Small intestine (tissue), 7 donors: ENCODE data around the gene CD44. TPM values are rescaled to one million over a fixed set of nuclear protein-coding genes. Genes with fewer than 3 reads are reported as not detected.

Source experiments
- DNase-seq, 2 donors: peaks; one replicate each; pipeline versions ENCODE4 v3.0.0 to v3.0.0-alpha.2; 2013
- FAIRE-seq: peaks from 2 replicates; lab custom pipeline; 2012; peaks lifted over from hg19 to GRCh38; lab: Jason Lieb, UNC
- H3K27ac ChIP-seq, 3 donors: one replicate each; pipeline ENCODE4 v1.5.1; 2013; ENCODE audit warnings: low read length in 2 of 3, mild to moderate bottlenecking in 2 of 3, control low read depth in 1 of 3, inconsistent platforms in 1 of 3, low read depth in 1 of 3, moderate library complexity in 1 of 3
- H3K27me3 ChIP-seq, 3 donors: one replicate each; pipeline ENCODE4 v1.6.1; 2013; ENCODE audit warnings: low read length in 3 of 3, inconsistent platforms in 1 of 3; ENCODE audit not compliant: control insufficient read depth in 3 of 3, insufficient read depth in 3 of 3
- H3K36me3 ChIP-seq, 3 donors: one replicate each; pipeline ENCODE4 v1.6.1; 2013; ENCODE audit warnings: low read length in 3 of 3, inconsistent platforms in 1 of 3, low read depth in 1 of 3, mild to moderate bottlenecking in 1 of 3, moderate library complexity in 1 of 3; ENCODE audit not compliant: control insufficient read depth in 3 of 3, insufficient read depth in 2 of 3
- H3K4me1 ChIP-seq, 3 donors: one replicate each; pipeline ENCODE4 v1.6.1; 2013; ENCODE audit warnings: low read length in 2 of 3, inconsistent platforms in 1 of 3, low read depth in 1 of 3, mild to moderate bottlenecking in 1 of 3, moderate library complexity in 1 of 3; ENCODE audit not compliant: control insufficient read depth in 3 of 3, insufficient read depth in 2 of 3
- H3K4me3 ChIP-seq, 3 donors: one replicate each; pipeline ENCODE4 v1.5.1; 2013; ENCODE audit warnings: low read length in 3 of 3, control low read depth in 1 of 3, inconsistent platforms in 1 of 3, low read depth in 1 of 3, mild to moderate bottlenecking in 1 of 3, moderate library complexity in 1 of 3
- H3K9me3 ChIP-seq, 2 donors: one replicate each; pipeline ENCODE4 v1.6.1; 2013; ENCODE audit warnings: low read depth in 1 of 2, low read length in 1 of 2; ENCODE audit not compliant: control insufficient read depth in 2 of 2, insufficient read depth in 1 of 2
- WGBS, 3 donors: extraction: QIAGEN DNeasy Blood & Tissue Kit; methylation state at CpG; one replicate each; pipeline ENCODE4 v1.1.7; 2013; 5-methylcytosine and 5-hydroxymethylcytosine counted together
- polyA plus RNA-seq, 4 donors: library from polyadenylated mRNA; stranded (reverse) in 3 of 4; unstranded in 1 of 4; fragments of 200-250 nt in 3 of 4; fragments of 120-200 nt in 1 of 4; gene quantifications; one replicate each; pipeline versions ENCODE4 v1.2.1 to v1.2.3, GENCODE V29; 2013
- donor health status: healthy with polysubstance abuse.
- donor health status: control.
- donor health status: control.
- donor health status: Bipolar disorder and iron deficiency.
- donor health status: healthy.

CD44 gene
- polyA plus RNA-seq, 4 donors = 5.4 to 89.6 (median 19.6) TPM

- H3K27me3 ChIP-seq = peaks cover 0 to 3% (median 0%) of the 10 kb centered on the region in 3 donors
- DNase-seq = peak in 1 of 2 donors; percentile 4
- FAIRE-seq = no peak
- H3K4me3 ChIP-seq = no peak overlapping the region
- 54 to 71% (median 67%) methylated on average over 10 of the region's 10 CpGs for WGBS, 3 donors
- H3K36me3 ChIP-seq = no peaks in the 10 kb centered on the region
- H3K27ac ChIP-seq = no peak overlapping the region
- H3K9me3 ChIP-seq = no peaks in the 10 kb centered on the region
- no peaks in the 10 kb centered on the region for H3K4me1 ChIP-seq
These were observed 121.5 kb downstream of the CD44 start for GRCh38 chr11:35260342-35260985.

GRCh38 chr11:35261197-35261596, 122.2 kb downstream of the CD44 start:
- FAIRE-seq = no peak
- H3K4me1 ChIP-seq = no peaks in the 10 kb centered on the region
- no peak overlapping the region for H3K4me3 ChIP-seq
- H3K27ac ChIP-seq = no peak overlapping the region
- 68 to 90% (median 90%) methylated on average over 1 of the region's 1 CpG for WGBS, 3 donors
- H3K27me3 ChIP-seq = peaks cover 0 to 3% (median 0%) of the 10 kb centered on the region in 3 donors
- no peaks in the 10 kb centered on the region for H3K36me3 ChIP-seq
- DNase-seq = no peak
- no peaks in the 10 kb centered on the region for H3K9me3 ChIP-seq

- H3K27ac ChIP-seq = no peak overlapping the region
- no peaks in the 10 kb centered on the region for H3K4me1 ChIP-seq
- 81 to 96% (median 92%) methylated on average over 3 of the region's 3 CpGs for whole genome bisulfite sequencing, 3 donors
- no peaks in the 10 kb centered on the region for H3K9me3 ChIP-seq
- H3K27me3 ChIP-seq = peaks cover 0 to 3% (median 0%) of the 10 kb centered on the region in 3 donors
- no peaks in the 10 kb centered on the region for H3K36me3 ChIP-seq
- DNase-seq = no peak
- no peak overlapping the region for H3K4me3 ChIP-seq
- FAIRE-seq = no peak
These were observed 123.1 kb downstream of the CD44 start for GRCh38 chr11:35262056-35262455.

GRCh38 chr11:35262735-35263134, 123.8 kb downstream of the CD44 start:
- no peak for DNase-seq
- no peak for FAIRE-seq
- H3K4me1 ChIP-seq = no peaks in the 10 kb centered on the region

DNA sequence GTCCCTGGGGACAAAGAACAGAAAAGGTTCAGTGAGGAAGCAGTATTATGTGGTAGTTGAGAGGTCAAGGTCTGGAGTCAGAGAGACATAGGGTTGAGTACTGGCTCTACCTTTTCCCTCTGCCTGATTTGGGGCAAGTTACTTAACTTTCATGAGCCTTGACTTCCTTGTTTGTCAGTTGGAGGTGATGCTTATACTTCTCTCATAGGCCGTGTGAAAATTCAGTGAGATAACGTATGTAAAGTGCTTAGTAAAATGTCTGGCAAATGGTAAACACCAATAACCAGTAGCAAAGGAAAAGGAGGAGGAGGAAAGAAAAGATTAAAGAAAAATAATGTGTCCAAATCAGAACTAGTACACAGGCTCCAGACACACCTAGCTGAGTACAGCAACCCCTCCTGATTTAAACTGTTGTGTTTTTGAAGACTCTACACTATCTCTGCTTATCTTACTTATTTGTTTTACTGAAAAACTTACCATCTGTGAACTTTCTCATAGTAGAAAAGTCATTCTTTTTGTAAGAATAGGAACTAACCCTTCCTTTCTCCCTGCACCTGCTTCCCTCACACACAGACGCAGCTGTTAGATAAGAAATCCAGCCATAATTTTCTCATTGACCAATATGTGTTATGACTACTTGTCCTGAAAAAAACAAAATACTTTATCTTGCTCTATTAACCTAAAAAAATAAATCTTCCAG, 126.9 kb downstream of the CD44 start:
- H3K4me1 ChIP-seq = no peaks in the 10 kb centered on the region
- no peaks in the 10 kb centered on the region for H3K27me3 ChIP-seq
- DNase-seq = no peak
- FAIRE-seq = no peak
- WGBS, 3 donors = 40 to 71% (median 50%) methylated on average over 3 of the region's 3 CpGs
- H3K36me3 ChIP-seq = no peaks in the 10 kb centered on the region
- H3K4me3 ChIP-seq = no peak overlapping the region
- H3K9me3 ChIP-seq = no peaks in the 10 kb centered on the region
- H3K27ac ChIP-seq = no peak overlapping the region

More at GRCh38 chr11:35262735-35263134, 123.8 kb downstream of the CD44 start:
- H3K36me3 ChIP-seq = no peaks in the 10 kb centered on the region
- no peak overlapping the region for H3K27ac ChIP-seq
- H3K27me3 ChIP-seq = peaks cover 0 to 3% (median 0%) of the 10 kb centered on the region in 3 donors
- H3K9me3 ChIP-seq = no peaks in the 10 kb centered on the region
- no peak overlapping the region for H3K4me3 ChIP-seq

DNA sequence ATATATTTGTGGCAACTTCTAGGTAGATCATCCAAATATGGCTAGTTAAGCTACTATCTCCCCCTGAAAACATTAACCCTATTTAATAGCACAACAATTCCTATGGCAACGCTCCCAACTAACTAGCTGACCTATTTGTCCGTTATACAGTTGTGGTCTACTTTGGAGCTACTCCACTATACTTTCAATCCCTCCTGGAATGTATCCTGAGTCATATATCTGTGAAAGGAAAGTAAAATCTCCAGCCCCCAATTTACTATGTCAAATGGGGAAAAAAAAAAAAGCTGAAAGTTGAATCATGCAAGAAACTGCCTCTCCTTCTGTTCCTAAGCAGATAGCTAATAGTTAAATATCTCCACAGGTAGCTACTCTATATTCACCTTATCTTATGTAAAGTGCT, 128.5 kb downstream of the CD44 start:
- 83 to 95% (median 89%) methylated on average over 2 of the region's 2 CpGs for WGBS, 3 donors
- Histone ChIP-seq H3K4me1 (no peaks in the 10 kb centered on the region), H3K9me3 (no peaks in the 10 kb centered on the region), H3K4me3 (no peak overlapping the region), H3K36me3 (no peaks in the 10 kb centered on the region), H3K27me3 (peaks cover 0 to 2% (median 0%) of the 10 kb centered on the region in 3 donors), H3K27ac (no peak overlapping the region)
- FAIRE-seq (no peak), DNase-seq (no peak)

DNA sequence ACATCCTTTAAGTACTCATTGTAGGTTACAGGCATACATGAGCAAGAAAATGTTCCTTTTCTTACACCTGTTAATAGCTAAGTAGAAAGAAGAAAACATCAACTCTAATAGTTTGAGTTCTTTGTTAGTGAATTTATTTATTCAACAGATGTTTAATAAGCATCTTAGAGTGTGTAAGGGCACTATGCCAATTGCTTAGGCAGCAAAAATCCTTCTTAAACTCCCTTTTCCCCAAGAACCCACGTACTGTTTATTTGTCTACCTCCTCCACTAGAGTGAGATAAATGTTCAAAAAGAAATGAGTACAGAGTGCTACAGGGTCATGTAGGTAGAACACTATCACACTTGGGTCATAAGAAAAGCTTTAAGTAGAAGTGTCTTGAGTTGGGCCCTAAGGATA, 131.4 kb downstream of the CD44 start:
- peaks cover 0 to 5% (median 0%) of the 10 kb centered on the region in 3 donors for H3K27me3 ChIP-seq
- H3K36me3 ChIP-seq = no peaks in the 10 kb centered on the region
- DNase-seq (no peak), FAIRE-seq (no peak)
- no peak overlapping the region for H3K27ac ChIP-seq
- H3K4me1 ChIP-seq = peaks cover 0 to 1% (median 0%) of the 10 kb centered on the region in 3 donors
- 70 to 76% (median 74%) methylated on average over 1 of the region's 1 CpG for WGBS, 3 donors
- no peaks in the 10 kb centered on the region for H3K9me3 ChIP-seq
- no peak overlapping the region for H3K4me3 ChIP-seq

- H3K9me3 ChIP-seq = no peaks in the 10 kb centered on the region
- H3K4me1 ChIP-seq = peaks cover 0 to 4% (median 0%) of the 10 kb centered on the region in 3 donors
- H3K27me3 ChIP-seq = peaks cover 0 to 5% (median 0%) of the 10 kb centered on the region in 3 donors
- no peak for FAIRE-seq
- 95 to 96% (median 96%) methylated on average over 3 of the region's 3 CpGs for WGBS, 3 donors
- H3K36me3 ChIP-seq = no peaks in the 10 kb centered on the region
- H3K27ac ChIP-seq = no peak overlapping the region
- no peak overlapping the region for H3K4me3 ChIP-seq
- no peak for DNase-seq
These were observed 132.1 kb downstream of the CD44 start for GRCh38 chr11:35271031-35271430.
